IPS DF 6.9 (cell line): ENCODE results near the gene OR2AK2.
"Not testable (repeated sequence)": the region's sequence is repeated elsewhere in the genome, so short reads cannot be mapped to it uniquely, and the experiment has no call there.

Experiments used
- DNase-seq: peaks from one replicate; pipeline ENCODE4 v3.0.0-alpha.2; 2013; ENCODE audit warnings: low read depth, low spot score
- H3K27ac ChIP-seq: one replicate; pipeline ENCODE4 v1.5.1; 2013; ENCODE audit warnings: low read length, control low read depth
- H3K27me3 ChIP-seq: 2 replicates; pipeline ENCODE4 v1.6.1; 2013; ENCODE audit warnings: mild to moderate bottlenecking, low read length; ENCODE audit not compliant: control insufficient read depth, insufficient read depth
- H3K36me3 ChIP-seq: 2 replicates; pipeline ENCODE4 v1.6.1; 2013; ENCODE audit warnings: low read length; ENCODE audit not compliant: control insufficient read depth, insufficient read depth
- H3K4me1 ChIP-seq: 2 replicates; pipeline ENCODE4 v1.6.1; 2013; ENCODE audit warnings: low read length; ENCODE audit not compliant: control insufficient read depth, insufficient read depth
- H3K4me3 ChIP-seq: 2 replicates; pipeline ENCODE4 v1.5.1; 2013; ENCODE audit warnings: mild to moderate bottlenecking, low read length
- H3K9me3 ChIP-seq: 2 replicates; pipeline ENCODE4 v1.6.1; 2013; ENCODE audit warnings: low read length, inconsistent platforms; ENCODE audit not compliant: control insufficient read depth, insufficient read depth
- WGBS: extraction: QIAGEN DNeasy Blood & Tissue Kit; methylation state at CpG from one replicate; pipeline ENCODE4 v1.1.7; 2013; ENCODE audit warnings: mixed read lengths, missing lambda C conversion rate; ENCODE audit not compliant: insufficient read length, insufficient coverage; 5-methylcytosine and 5-hydroxymethylcytosine counted together

The OR2AK2 gene, protein sequence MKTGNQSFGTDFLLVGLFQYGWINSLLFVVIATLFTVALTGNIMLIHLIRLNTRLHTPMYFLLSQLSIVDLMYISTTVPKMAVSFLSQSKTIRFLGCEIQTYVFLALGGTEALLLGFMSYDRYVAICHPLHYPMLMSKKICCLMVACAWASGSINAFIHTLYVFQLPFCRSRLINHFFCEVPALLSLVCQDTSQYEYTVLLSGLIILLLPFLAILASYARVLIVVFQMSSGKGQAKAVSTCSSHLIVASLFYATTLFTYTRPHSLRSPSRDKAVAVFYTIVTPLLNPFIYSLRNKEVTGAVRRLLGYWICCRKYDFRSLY

DNA sequence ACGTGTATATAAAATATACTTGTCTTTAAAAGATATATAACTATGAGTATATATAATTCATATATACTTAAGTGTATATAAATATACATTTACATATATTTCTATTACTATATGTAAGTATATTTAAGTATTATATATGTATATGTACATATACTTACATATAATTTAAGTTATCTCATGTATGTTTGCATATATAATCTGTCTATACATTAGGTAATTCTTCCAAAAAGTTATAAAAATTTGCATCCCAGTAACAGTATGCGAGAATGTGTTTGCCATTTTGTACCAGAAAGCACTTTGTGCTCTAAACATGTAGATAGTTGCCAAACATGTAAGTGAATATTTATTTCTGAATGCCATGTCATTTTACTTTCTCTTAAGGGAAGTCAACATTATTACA is at the start of gene OR2AK2:
OR2AK2 (plus strand) TSS at position 301 of the 400 bp plus-strand sequence. CDS start 144 bp downstream, outside the sequence.
- no CpG with 5 or more reads among the region's 2 CpGs for WGBS

DNA sequence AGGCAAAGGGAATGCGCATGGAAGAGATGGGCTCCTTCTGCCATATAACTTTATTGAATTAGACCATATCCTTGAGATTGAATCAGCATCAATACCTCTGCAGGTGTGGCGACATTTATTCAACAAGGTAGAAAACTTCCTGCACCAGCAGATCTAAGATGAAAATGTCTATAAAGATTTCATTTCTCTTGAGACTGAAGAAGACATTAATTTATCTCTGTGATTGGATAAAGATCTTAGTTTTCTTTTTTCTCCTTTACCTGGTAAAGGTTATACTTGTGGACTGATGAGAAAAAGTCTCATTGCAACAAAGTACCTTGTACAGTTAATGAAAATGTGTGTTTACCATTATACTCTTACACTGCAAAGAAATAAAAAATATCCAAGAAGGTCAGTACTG is 45.1 kb upstream of the OR2AK2 start, which contains the start of gene OR2T8:
OR2T8 (plus strand) TSS at position 301 of the 400 bp plus-strand sequence. CDS start 766 bp downstream, outside the sequence.
- WGBS, result no CpG with 5 or more reads among the region's 2 CpGs
- DNase-seq, result no peak
- no peaks in the 10 kb centered on the region for H3K9me3 ChIP-seq
- H3K27ac ChIP-seq, result no peak within 1 kb of the TSS
- no peak within 1 kb of the TSS for H3K4me3 ChIP-seq
- H3K4me1 ChIP-seq, result no peaks in the 10 kb centered on the region
- no peaks in the 10 kb centered on the region for H3K27me3 ChIP-seq
- no peaks in the 10 kb centered on the region for H3K36me3 ChIP-seq

More for the DNA sequence above, at the start of gene OR2AK2:
- Histone ChIP-seq H3K27ac (no peak within 1 kb of the TSS), H3K4me3 (no peak within 1 kb of the TSS), H3K36me3 (no peaks in the 10 kb centered on the region), H3K27me3 (no peaks in the 10 kb centered on the region), H3K4me1 (no peaks in the 10 kb centered on the region), H3K9me3 (peaks cover 4% of the 10 kb centered on the region)
- no peak for DNase-seq

DNA sequence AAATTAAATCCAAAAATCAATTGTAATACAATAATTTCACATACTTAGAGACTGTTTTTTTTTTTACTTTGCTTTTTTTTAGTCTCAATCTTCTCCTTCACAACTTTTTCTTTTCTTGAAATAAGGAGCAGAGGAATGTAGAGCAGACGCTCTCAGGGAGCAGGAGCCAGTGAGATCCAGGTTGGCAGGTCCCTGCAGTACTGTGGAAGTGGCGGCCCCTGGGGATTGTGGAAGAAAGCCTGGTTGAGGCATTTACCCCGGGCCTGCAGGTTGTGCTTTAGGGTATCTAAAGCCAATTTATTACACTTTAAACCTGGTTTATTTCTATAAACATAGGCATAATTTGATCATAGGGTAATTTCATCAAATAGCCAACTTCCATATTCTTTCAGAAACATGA is 41.1 kb upstream of the OR2AK2 start:
- Histone ChIP-seq H3K9me3 (no peaks in the 10 kb centered on the region), H3K27me3 (no peaks in the 10 kb centered on the region), H3K27ac (no peak overlapping the region), H3K4me3 (no peak overlapping the region), H3K36me3 (no peaks in the 10 kb centered on the region), H3K4me1 (no peaks in the 10 kb centered on the region)
- no peak for DNase-seq
- no CpG with 5 or more reads among the region's 3 CpGs for WGBS

DNA sequence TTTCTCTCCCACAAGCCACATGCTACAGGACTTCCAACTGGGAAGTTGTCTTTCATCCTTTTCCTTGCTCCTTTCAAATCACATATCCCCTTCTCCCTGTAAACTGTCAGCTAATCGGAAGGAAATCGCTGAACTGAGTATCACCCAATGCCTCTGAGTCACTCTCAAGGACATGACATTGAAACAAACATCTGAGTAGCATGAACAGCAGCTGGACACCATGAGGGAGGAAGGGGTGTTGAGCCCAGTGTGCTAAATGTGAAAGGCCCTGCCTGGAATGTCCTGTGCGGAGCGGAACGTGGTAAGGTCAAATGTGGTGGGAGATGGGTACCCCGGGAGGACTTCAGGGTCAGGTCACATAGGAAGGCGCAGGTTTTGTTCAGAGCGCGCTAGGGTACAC is 40.2 kb upstream of the OR2AK2 start, which contains the start of gene OR2AJ1:
OR2AJ1 (plus strand) TSS at position 22 of the 400 bp plus-strand sequence. CDS start 8,880 bp downstream, outside the sequence.
- Histone ChIP-seq H3K4me3 (no peak within 1 kb of the TSS), H3K27me3 (no peaks in the 10 kb centered on the region), H3K27ac (no peak within 1 kb of the TSS), H3K4me1 (no peaks in the 10 kb centered on the region), H3K9me3 (no peaks in the 10 kb centered on the region), H3K36me3 (no peaks in the 10 kb centered on the region)
- no peak for DNase-seq
- no CpG with 5 or more reads among the region's 9 CpGs for WGBS

DNA sequence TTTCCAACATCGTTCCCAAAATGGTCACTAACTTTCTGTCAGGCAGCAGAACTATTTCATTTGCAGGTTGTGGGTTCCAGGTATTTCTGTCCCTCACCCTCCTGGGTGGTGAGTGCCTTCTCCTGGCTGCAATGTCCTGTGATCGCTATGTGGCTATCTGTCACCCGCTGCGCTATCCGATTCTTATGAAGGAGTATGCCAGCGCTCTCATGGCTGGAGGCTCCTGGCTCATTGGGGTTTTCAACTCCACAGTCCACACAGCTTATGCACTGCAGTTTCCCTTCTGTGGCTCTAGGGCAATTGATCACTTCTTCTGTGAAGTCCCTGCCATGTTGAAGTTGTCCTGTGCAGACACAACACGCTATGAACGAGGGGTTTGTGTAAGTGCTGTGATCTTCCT is 31.0 kb upstream of the OR2AK2 start:
- Histone ChIP-seq H3K27me3 (no peaks in the 10 kb centered on the region), H3K36me3 (no peaks in the 10 kb centered on the region), H3K4me3 (no peak overlapping the region), H3K27ac (no peak overlapping the region), H3K4me1 (no peaks in the 10 kb centered on the region), H3K9me3 (no peaks in the 10 kb centered on the region)
- DNase-seq, result no peak
- WGBS, result no CpG with 5 or more reads among the region's 8 CpGs

DNA sequence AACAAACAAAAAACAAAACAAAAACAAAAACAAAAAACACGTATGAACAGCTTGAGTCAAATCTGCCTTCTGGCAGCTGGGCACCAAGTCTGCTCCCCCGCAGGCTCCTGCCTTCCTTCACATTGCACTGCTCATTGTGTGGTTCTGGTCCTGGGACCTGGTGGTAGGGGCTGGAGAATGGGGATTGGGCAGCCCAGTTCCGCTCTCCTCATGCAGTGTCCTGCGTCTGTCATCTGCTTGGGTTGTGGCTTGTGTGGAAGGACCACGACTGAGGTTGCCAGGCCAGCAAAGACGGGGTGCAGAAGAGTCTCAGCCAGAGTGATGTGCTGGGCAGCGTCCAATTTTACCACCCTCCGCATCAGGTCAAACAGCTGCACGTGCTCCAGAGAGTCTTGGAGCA is 29.3 kb upstream of the OR2AK2 start:
- WGBS, result no CpG with 5 or more reads among the region's 9 CpGs
- no peaks in the 10 kb centered on the region for H3K4me1 ChIP-seq
- H3K27ac ChIP-seq, result no peak overlapping the region
- H3K27me3 ChIP-seq, result no peaks in the 10 kb centered on the region
- H3K9me3 ChIP-seq, result no peaks in the 10 kb centered on the region
- no peaks in the 10 kb centered on the region for H3K36me3 ChIP-seq
- H3K4me3 ChIP-seq, result no peak overlapping the region
- DNase-seq, result no peak

DNA sequence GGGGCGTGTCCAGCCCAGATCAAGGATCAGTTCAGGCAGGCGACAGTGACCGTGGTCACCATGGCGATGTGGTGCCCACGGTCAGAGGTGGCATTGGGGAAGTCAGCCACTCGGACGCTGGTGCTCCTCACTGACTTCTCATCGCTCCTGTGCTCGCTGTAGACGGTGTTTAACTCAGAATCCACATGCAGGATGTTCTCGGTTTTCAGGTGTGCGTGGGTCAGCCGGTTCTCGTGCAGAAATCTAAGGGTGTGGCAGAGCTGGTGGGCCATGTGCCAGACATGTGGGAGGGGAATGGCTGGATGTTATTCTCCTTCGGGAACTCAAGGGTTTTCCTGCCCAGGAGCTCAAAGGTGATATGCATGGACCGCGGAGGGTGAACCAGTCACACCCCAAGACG is 28.6 kb upstream of the OR2AK2 start:
- no peak overlapping the region for H3K27ac ChIP-seq
- no peaks in the 10 kb centered on the region for H3K4me1 ChIP-seq
- no peaks in the 10 kb centered on the region for H3K27me3 ChIP-seq
- WGBS, result no CpG with 5 or more reads among the region's 18 CpGs
- H3K9me3 ChIP-seq, result no peaks in the 10 kb centered on the region
- DNase-seq, result no peak
- H3K36me3 ChIP-seq, result no peaks in the 10 kb centered on the region
- no peak overlapping the region for H3K4me3 ChIP-seq

DNA sequence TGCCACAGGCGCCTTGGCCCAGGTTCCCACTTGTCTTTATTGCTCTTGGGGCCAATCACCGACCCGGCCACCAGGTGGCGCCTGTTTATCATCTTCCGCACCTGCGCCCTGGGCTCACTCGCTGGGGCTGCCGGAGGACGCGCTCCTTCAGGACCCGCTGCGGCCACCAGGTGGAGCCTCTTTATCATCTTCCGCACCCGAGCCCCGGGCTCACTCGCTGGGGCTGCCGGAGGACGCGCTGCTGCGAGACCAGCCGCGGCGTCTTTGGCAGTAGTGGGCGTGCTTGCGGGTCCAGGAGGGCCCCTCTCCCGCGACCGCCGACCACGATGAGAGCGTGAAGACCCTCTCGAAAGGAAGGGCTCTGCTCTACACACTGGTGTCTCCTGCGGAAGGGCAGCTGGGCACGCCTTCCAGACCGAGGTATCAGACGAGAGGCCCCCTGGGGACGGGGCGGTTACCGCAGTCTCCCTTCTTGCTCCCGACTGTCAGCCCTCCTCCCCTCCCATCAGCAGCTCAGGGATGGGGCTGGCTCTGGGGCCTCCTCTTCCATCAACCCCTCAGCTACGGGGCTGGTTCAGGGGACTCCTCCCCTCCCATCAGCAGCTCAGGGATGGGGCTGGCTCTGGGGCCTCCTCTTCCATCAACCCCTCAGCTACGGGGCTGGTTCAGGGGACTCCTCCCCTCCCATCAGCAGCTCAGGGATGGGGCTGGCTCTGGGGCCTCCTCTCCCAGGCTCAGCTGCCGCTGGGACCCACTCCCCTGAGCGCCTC is 27.9 kb upstream of the OR2AK2 start:
- not testable (repeated sequence) for H3K4me3 ChIP-seq
- WGBS, result no CpG with 5 or more reads among the region's 44 CpGs
- peak; percentile 89 for DNase-seq

DNA sequence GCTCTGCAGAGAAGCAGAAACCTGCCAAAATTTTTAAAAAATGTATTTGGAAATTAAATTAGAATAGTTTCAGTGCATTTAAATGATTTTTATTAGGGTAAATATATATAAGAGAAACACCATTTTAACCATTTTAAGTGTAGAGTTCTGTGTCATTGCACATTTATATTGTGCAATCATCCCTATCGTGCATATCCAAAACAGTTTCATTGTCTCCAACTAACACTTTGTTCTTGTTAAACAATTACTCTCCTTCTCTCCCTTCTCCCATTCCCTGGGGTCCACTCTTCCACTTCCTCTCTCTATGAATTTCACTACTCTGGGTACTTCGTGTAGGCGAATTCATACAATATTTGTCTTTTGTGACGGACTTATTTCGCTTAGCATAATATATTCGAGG is 22.4 kb upstream of the OR2AK2 start:
- no peak overlapping the region for H3K4me3 ChIP-seq
- H3K4me1 ChIP-seq, result no peaks in the 10 kb centered on the region
- H3K36me3 ChIP-seq, result no peaks in the 10 kb centered on the region
- no peaks in the 10 kb centered on the region for H3K27me3 ChIP-seq
- WGBS, result no CpG with 5 or more reads among the region's 6 CpGs
- DNase-seq, result no peak
- peaks cover 1% of the 10 kb centered on the region for H3K9me3 ChIP-seq
- no peak overlapping the region for H3K27ac ChIP-seq

More for the DNA sequence above, 27.9 kb upstream of the OR2AK2 start:
- H3K9me3 ChIP-seq, H3K27me3 ChIP-seq, H3K4me1 ChIP-seq, H3K27ac ChIP-seq, H3K36me3 ChIP-seq: not testable (repeated sequence)

DNA sequence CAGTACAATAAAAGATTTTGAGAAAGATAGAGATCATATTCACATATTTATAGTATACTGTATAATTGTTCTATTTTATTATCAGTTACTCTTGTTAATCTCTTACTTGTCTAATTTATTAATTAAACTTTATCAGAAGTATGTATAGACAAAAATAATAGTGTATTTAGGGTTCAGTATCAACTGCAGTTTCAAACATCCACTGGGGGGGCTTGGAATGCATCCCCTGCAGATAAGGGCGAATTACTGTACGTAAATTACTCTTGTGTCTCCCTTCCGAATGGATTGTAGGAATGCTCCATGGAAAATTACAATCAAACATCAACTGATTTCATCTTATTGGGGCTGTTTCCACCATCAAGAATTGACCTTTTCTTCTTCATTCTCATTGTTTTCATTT is 16.5 kb upstream of the OR2AK2 start, which contains the start of gene OR2L8:
OR2L8 (plus strand) TSS at position 301 of the 400 bp plus-strand sequence; CDS start at position 301, 0 bp downstream.
- no peak within 1 kb of the TSS for H3K27ac ChIP-seq
- no CpG with 5 or more reads among the region's 3 CpGs for WGBS
- DNase-seq, result no peak
- H3K27me3 ChIP-seq, result no peaks in the 10 kb centered on the region
- no peak within 1 kb of the TSS for H3K4me3 ChIP-seq
- H3K36me3 ChIP-seq, result no peaks in the 10 kb centered on the region
- H3K9me3 ChIP-seq, result peaks cover 7% of the 10 kb centered on the region
- no peaks in the 10 kb centered on the region for H3K4me1 ChIP-seq
